ENCODE data around the gene FNTB.

GRCh38 chr14:65079768-65080167, 93.1 kb downstream of the FNTB start:
- TF ChIP-seq CTCF (IDR thresholded peaks at IDR 0.05; ENCODE audit: extremely low read depth in 1 of 2, insufficient read depth in 1 of 2, low read depth in 1 of 2, low read length in 2 of 2): no peak
- TF ChIP-seq POLR2AphosphoS5 (IDR thresholded peaks at IDR 0.05; ENCODE audit: insufficient read depth, low read depth, low read length): no peak
- TF ChIP-seq JUN (IDR thresholded peaks at IDR 0.05; ENCODE audit: borderline replicate concordance, insufficient read depth, insufficient read length, low read depth): no peak
- no peak for TF ChIP-seq EZH2 (IDR thresholded peaks at IDR 0.05; ENCODE audit: borderline replicate concordance, low read depth, low read length, severe bottlenecking)

Data from endothelial cell of umbilical vein (primary cell).